Hematopoietic multipotent progenitor cell (in vitro differentiated cells): ENCODE data around the gene CENPA. TPM values are rescaled to one million over a fixed set of nuclear protein-coding genes. Genes with fewer than 3 reads are reported as not detected.

Experiments
- DNase-seq, 3 donors: peaks; one replicate each; pipeline ENCODE4 v3.0.0-alpha.2; 2011 to 2015; ENCODE audit warnings: low read depth in 2 of 3, low spot score in 2 of 3
- total RNA-seq: library from RNA; depleted of rRNA; stranded (reverse); fragments of >200 nt; gene quantifications from one replicate; pipeline ENCODE4 v1.2.3, GENCODE V29; 2012

The CENPA gene
- total RNA-seq, 1 donor = 0.81 TPM

GRCh38 chr2:26822877-26823276 lies 37.0 kb downstream of the CENPA start:
- no peak for DNase-seq

GRCh38 chr2:26838121-26838906 lies 52.5 kb downstream of the CENPA start:
- DNase-seq = peak in 1 of 3 donors; percentile 64

GRCh38 chr2:26840937-26841610 lies 55.2 kb downstream of the CENPA start:
- peak in 1 of 3 donors; percentile 42 for DNase-seq

GRCh38 chr2:26843041-26843440 lies 57.2 kb downstream of the CENPA start:
- DNase-seq = no peak

Other genes starting within 250 kb of the CENPA start
- not detected for gene CIB4, start 144.7 kb upstream of the CENPA start, total RNA-seq
- gene KCNK3, start 93.3 kb upstream of the CENPA start, total RNA-seq = under 0.01 TPM
- 14.3 TPM for gene SLC35F6, start 21.8 kb upstream of the CENPA start, total RNA-seq
- gene DPYSL5, start 62.1 kb downstream of the CENPA start, total RNA-seq = not detected
- gene MAPRE3, start 184.6 kb downstream of the CENPA start, total RNA-seq = 3.0 TPM
- gene TMEM214, start 246.9 kb downstream of the CENPA start, total RNA-seq = 44.4 TPM